ENCODE measurements around the gene NOX5. TPM values are rescaled to one million over a fixed set of nuclear protein-coding genes. Genes with fewer than 3 reads are reported as not detected.

The NOX5 gene
- total RNA-seq, 1 experiment from 2014 or later: 0.91 TPM

GRCh38 chr15:68987676-68988075 lies 26.8 kb upstream of the NOX5 start:
- ChIA-PET POLR2A (no interaction called here), CTCF (interaction anchor here (1.6 kb wide), 1 partner anchor 44 kb away, joined by 3 read pairs; no protein-coding TSS in a partner anchor), RAD21 (ENCODE audit: low non-redundant PET in 1 of 2, low total read pairs in 2 of 2, uncharacterized antibody in 2 of 2, unreplicated experiment in 2 of 2) (no interaction called here)
- Histone ChIP-seq H4K20me1 (ENCODE audit: insufficient read depth) (no peaks in the 10 kb centered on the region), H3K4me3 (replicated peaks in 1 of 2; ENCODE audit: low read depth in 1 of 2, low read length in 2 of 2) (no peak overlapping the region), H3K9ac (ENCODE audit: low read length) (no peak overlapping the region), H2AFZ (ENCODE audit: low read depth, low read length, poor library complexity, severe bottlenecking) (no peak overlapping the region), H3K36me3 (ENCODE audit: control insufficient read depth in 1 of 2, insufficient read depth in 2 of 2, low read length in 2 of 2) (no peaks in the 10 kb centered on the region), H3K27me3 (ENCODE audit: insufficient read depth, low read length) (no peaks in the 10 kb centered on the region), H3K79me2 (ENCODE audit: insufficient read depth, low read length) (no peaks in the 10 kb centered on the region), H3K4me2 (ENCODE audit: low read length) (no peak overlapping the region), H3K9me2 (ENCODE audit: insufficient read depth) (no peaks in the 10 kb centered on the region), H3K4me1 (ENCODE audit: control insufficient read depth in 1 of 2, insufficient read depth in 2 of 2, low read length in 2 of 2) (no peaks in the 10 kb centered on the region), H3K27ac (ENCODE audit: low read depth, low read length) (no peak overlapping the region), H3K9me3 (ENCODE audit: control insufficient read depth in 1 of 2, insufficient read depth in 1 of 2, low read depth in 1 of 2, low read length in 2 of 2) (no peaks in the 10 kb centered on the region)
- ATAC-seq: no peak
- BruUV-seq (replicated peaks): no TSS peak
- TF ChIP-seq EZH2phosphoT487 (IDR thresholded peaks at IDR 0.05; ENCODE audit: borderline replicate concordance): no peak
- no peak for TF ChIP-seq ZNF274 (IDR thresholded peaks at IDR 0.05; ENCODE audit: low read depth, low read length)
- no peak for TF ChIP-seq CTCF (IDR thresholded peaks at IDR 0.05 in 2 of 3, conservative IDR thresholded peaks at IDR 0.05 in 1 of 3; ENCODE audit: borderline replicate concordance in 1 of 3, insufficient read depth in 1 of 3, low read depth in 2 of 3, low read length in 2 of 3)
- no peak for TF ChIP-seq POLR2AphosphoS5 (IDR thresholded peaks at IDR 0.05; ENCODE audit: low read depth, low read length)
- TF ChIP-seq ZFX (IDR thresholded peaks at IDR 0.05): no peak
- no peak for TF ChIP-seq EZH2 (IDR thresholded peaks at IDR 0.05)
- TF ChIP-seq TCF7L2 (IDR thresholded peaks at IDR 0.05; ENCODE audit: borderline replicate concordance, extremely low read depth, insufficient read depth, insufficient read length): no peak
- no peak for TF ChIP-seq SP1 (IDR thresholded peaks at IDR 0.05; ENCODE audit: low read depth)
- TF ChIP-seq REST (IDR thresholded peaks at IDR 0.05; ENCODE audit: low read depth): no peak
- TF ChIP-seq ZBTB33 (IDR thresholded peaks at IDR 0.05; ENCODE audit: extremely low read depth, insufficient replicate concordance, low read length): no peak
- TF ChIP-seq CBX3 (IDR thresholded peaks at IDR 0.05; ENCODE audit: low read depth): no peak
- TF ChIP-seq SRF (IDR thresholded peaks at IDR 0.05; ENCODE audit: low read depth): no peak
- TF ChIP-seq POLR2A (IDR thresholded peaks at IDR 0.05; ENCODE audit: borderline replicate concordance, extremely low read depth, insufficient read depth, insufficient read length): no peak
- TF ChIP-seq YY1 (IDR thresholded peaks at IDR 0.05; ENCODE audit: extremely low read depth, insufficient replicate concordance, low read depth, low read length): no peak
- no peak for TF ChIP-seq ELF1 (IDR thresholded peaks at IDR 0.05; ENCODE audit: borderline replicate concordance, low read depth)
- DNase-seq (ENCODE audit: low read depth, low spot score): no peak
- intact Hi-C loops (cut with micrococcal nuclease): no loop called here
